ENCODE results near the gene TMEM237.

- TF ChIP-seq CTCF (IDR thresholded peaks at IDR 0.05) (no peak), SIN3A (IDR thresholded peaks at IDR 0.05; ENCODE audit: borderline replicate concordance, insufficient read depth, low read depth, low read length) (no peak), TCF7L2 (IDR thresholded peaks at IDR 0.05; ENCODE audit: low read depth, low read length) (no peak), POLR2AphosphoS5 (IDR thresholded peaks at IDR 0.05; ENCODE audit: low read depth, low read length) (no peak)
Measured at GRCh38 chr2:201572846-201573508, 70.3 kb downstream of the TMEM237 start.

All from Panc1 (cell line).